ENCODE results near the gene S100PBP.

The S100PBP gene

DNA sequence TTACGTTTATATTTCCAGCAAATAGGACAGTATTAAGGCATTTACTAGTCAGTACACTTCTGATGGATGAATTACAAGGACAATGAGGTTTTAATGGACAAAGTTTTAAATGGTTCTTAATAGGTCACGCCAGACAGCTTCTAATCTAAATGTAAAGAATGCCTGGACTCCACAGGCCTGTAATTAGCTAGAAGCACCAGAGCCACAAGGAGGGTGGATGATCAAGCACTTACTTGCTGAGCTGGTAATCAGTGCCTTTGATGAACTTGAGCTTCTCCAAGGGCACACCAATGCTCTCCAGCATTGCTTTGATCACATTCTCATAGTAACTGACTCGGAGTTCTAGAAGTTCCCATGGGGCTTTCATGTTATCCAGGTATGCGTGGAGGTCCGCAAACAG, 7.1 kb upstream of the S100PBP start:
- Histone ChIP-seq H2BK15ac (ENCODE audit: low read depth, poor library complexity, severe bottlenecking) (no peak overlapping the region), H3K79me1 (replicated peaks; ENCODE audit: low read length, poor library complexity, severe bottlenecking) (peaks cover 19% of the 10 kb centered on the region), H2BK12ac (ENCODE audit: low read length in 2 of 2) (no peak overlapping the region), H3K4me2 (ENCODE audit: low read length, poor library complexity, severe bottlenecking) (no peak overlapping the region), H4K8ac (ENCODE audit: low read length) (no peak overlapping the region), H3K4ac (ENCODE audit: low read depth in 1 of 2, low read length in 2 of 2) (no peak overlapping the region), H3K4me1 (ENCODE audit: control insufficient read depth, insufficient read depth, low read depth, low read length) (peaks cover 4% of the 10 kb centered on the region), H3K9ac (ENCODE audit: low read length) (no peak overlapping the region), H3K18ac (ENCODE audit: low read depth in 1 of 2, low read length in 2 of 2) (no peak overlapping the region), H3K36me3 (ENCODE audit: control insufficient read depth in 1 of 2, insufficient read depth in 2 of 2, low read depth in 1 of 2, low read length in 2 of 2) (peaks cover 33 to 55% of the 10 kb centered on the region in 2 experiments), H2AFZ (ENCODE audit: low read depth, low read length) (no peak overlapping the region), H3K27ac (ENCODE audit: low read length, poor library complexity, severe bottlenecking) (no peak overlapping the region), H4K91ac (ENCODE audit: low read length) (no peak overlapping the region), H3K9me3 (ENCODE audit: control insufficient read depth, low read length) (no peaks in the 10 kb centered on the region), H2BK120ac (ENCODE audit: low read depth, low read length) (no peak overlapping the region), H3K4me3 (ENCODE audit: insufficient read depth in 1 of 2, low read depth in 1 of 2, low read length in 2 of 2) (no peak overlapping the region), H3K27me3 (ENCODE audit: control insufficient read depth in 1 of 2, insufficient read depth in 1 of 2, low read length in 2 of 2) (no peaks in the 10 kb centered on the region), H2AK5ac (ENCODE audit: low read length, severe bottlenecking) (no peak overlapping the region), H3K14ac (ENCODE audit: low read length in 2 of 2) (no peak overlapping the region), H3K23ac (ENCODE audit: low read length in 2 of 2) (no peak overlapping the region), H2BK5ac (ENCODE audit: low read depth, low read length, poor library complexity, severe bottlenecking) (peak overlapping the region; percentile 19)
- DNase-seq = no peak
- 94% methylated on average over 4 of the region's 5 CpGs for WGBS

DNA sequence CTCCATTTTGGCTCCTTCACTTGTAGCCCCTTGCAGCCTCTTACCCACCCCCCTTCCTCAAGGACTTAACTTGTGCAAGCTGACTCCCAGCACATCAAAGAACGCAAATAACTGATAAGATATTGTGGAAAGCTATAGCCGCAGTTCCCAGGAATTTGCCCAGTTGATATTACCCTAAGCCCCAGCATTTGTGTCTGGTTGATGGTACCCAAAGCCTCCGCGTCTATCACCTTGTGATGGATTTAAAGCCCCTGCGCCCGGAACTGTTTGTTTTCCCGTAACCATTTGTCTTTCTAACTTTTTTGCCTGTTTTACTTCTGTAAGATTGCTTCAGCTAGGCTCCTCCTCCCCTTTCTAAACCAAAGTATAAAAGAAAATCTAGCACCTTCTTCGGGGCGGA, 6.2 kb upstream of the S100PBP start:
- no peak overlapping the region for H3K23ac ChIP-seq (ENCODE audit: low read length in 2 of 2)
- H2AFZ ChIP-seq (ENCODE audit: low read depth, low read length) = no peak overlapping the region
- H4K91ac ChIP-seq (ENCODE audit: low read length) = no peak overlapping the region
- no peak overlapping the region for H3K27ac ChIP-seq (ENCODE audit: low read length, poor library complexity, severe bottlenecking)
- no peak overlapping the region for H2BK12ac ChIP-seq (ENCODE audit: low read length in 2 of 2)
- no peaks in the 10 kb centered on the region for H3K27me3 ChIP-seq (ENCODE audit: control insufficient read depth in 1 of 2, insufficient read depth in 1 of 2, low read length in 2 of 2)
- H3K9ac ChIP-seq (ENCODE audit: low read length) = no peak overlapping the region
- no peak overlapping the region for H2BK120ac ChIP-seq (ENCODE audit: low read depth, low read length)
- H4K8ac ChIP-seq (ENCODE audit: low read length) = no peak overlapping the region
- DNase-seq = no peak
- H3K4me3 ChIP-seq (ENCODE audit: insufficient read depth in 1 of 2, low read depth in 1 of 2, low read length in 2 of 2) = no peak overlapping the region
- H3K4me2 ChIP-seq (ENCODE audit: low read length, poor library complexity, severe bottlenecking) = no peak overlapping the region
- H2BK5ac ChIP-seq (ENCODE audit: low read depth, low read length, poor library complexity, severe bottlenecking) = no peak overlapping the region
- no peak overlapping the region for H3K4ac ChIP-seq (ENCODE audit: low read depth in 1 of 2, low read length in 2 of 2)
- 83% methylated on average over 9 of the region's 9 CpGs for WGBS
- H3K79me1 ChIP-seq (replicated peaks; ENCODE audit: low read length, poor library complexity, severe bottlenecking) = peaks cover 17% of the 10 kb centered on the region
- no peak overlapping the region for H3K18ac ChIP-seq (ENCODE audit: low read depth in 1 of 2, low read length in 2 of 2)
- no peaks in the 10 kb centered on the region for H3K9me3 ChIP-seq (ENCODE audit: control insufficient read depth, low read length)
- H2AK5ac ChIP-seq (ENCODE audit: low read length, severe bottlenecking) = no peak overlapping the region
- no peak overlapping the region for H3K14ac ChIP-seq (ENCODE audit: low read length in 2 of 2)
- no peak overlapping the region for H2BK15ac ChIP-seq (ENCODE audit: low read depth, poor library complexity, severe bottlenecking)
- H3K36me3 ChIP-seq (ENCODE audit: control insufficient read depth in 1 of 2, insufficient read depth in 2 of 2, low read depth in 1 of 2, low read length in 2 of 2) = peaks cover 31 to 50% of the 10 kb centered on the region in 2 experiments
- H3K4me1 ChIP-seq (ENCODE audit: control insufficient read depth, insufficient read depth, low read depth, low read length) = peaks cover 4% of the 10 kb centered on the region

DNA sequence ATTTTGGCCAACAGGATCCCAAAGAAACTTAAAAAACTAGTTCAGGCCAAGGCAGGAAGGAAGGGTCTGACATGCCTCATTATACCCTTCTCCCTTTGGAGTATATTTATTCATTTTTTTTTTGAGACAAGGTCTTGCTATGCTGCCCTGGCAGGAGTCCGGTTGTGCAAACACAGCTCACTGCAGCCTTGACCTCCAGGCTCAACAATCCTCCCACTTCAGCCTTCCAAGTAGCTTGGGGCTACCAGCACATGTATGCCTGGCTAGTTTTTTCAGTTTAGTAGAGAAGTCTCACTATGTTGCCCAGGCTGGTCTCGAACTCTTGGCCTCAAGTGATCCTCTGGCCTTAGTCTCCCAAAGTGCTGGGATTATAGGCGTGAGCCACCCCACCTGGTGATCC, 5.5 kb upstream of the S100PBP start:
- H2BK5ac ChIP-seq (ENCODE audit: low read depth, low read length, poor library complexity, severe bottlenecking) = no peak overlapping the region
- DNase-seq = no peak
- no peak overlapping the region for H2AK5ac ChIP-seq (ENCODE audit: low read length, severe bottlenecking)
- no peak overlapping the region for H4K91ac ChIP-seq (ENCODE audit: low read length)
- no peak overlapping the region for H3K4me2 ChIP-seq (ENCODE audit: low read length, poor library complexity, severe bottlenecking)
- H2BK15ac ChIP-seq (ENCODE audit: low read depth, poor library complexity, severe bottlenecking) = no peak overlapping the region
- peaks cover 27 to 44% of the 10 kb centered on the region in 2 experiments for H3K36me3 ChIP-seq (ENCODE audit: control insufficient read depth in 1 of 2, insufficient read depth in 2 of 2, low read depth in 1 of 2, low read length in 2 of 2)
- H3K18ac ChIP-seq (ENCODE audit: low read depth in 1 of 2, low read length in 2 of 2) = no peak overlapping the region
- H3K4ac ChIP-seq (ENCODE audit: low read depth in 1 of 2, low read length in 2 of 2) = no peak overlapping the region
- peaks cover 13% of the 10 kb centered on the region for H3K79me1 ChIP-seq (replicated peaks; ENCODE audit: low read length, poor library complexity, severe bottlenecking)
- H3K27ac ChIP-seq (ENCODE audit: low read length, poor library complexity, severe bottlenecking) = no peak overlapping the region
- H3K9me3 ChIP-seq (ENCODE audit: control insufficient read depth, low read length) = no peaks in the 10 kb centered on the region
- no peak overlapping the region for H2BK12ac ChIP-seq (ENCODE audit: low read length in 2 of 2)
- peaks cover 4% of the 10 kb centered on the region for H3K4me1 ChIP-seq (ENCODE audit: control insufficient read depth, insufficient read depth, low read depth, low read length)
- no peak overlapping the region for H3K23ac ChIP-seq (ENCODE audit: low read length in 2 of 2)
- H2AFZ ChIP-seq (ENCODE audit: low read depth, low read length) = no peak overlapping the region
- no peak overlapping the region for H3K4me3 ChIP-seq (ENCODE audit: insufficient read depth in 1 of 2, low read depth in 1 of 2, low read length in 2 of 2)
- H4K8ac ChIP-seq (ENCODE audit: low read length) = no peak overlapping the region
- no peak overlapping the region for H3K9ac ChIP-seq (ENCODE audit: low read length)
- WGBS = 100% methylated on average over 3 of the region's 3 CpGs
- no peak overlapping the region for H2BK120ac ChIP-seq (ENCODE audit: low read depth, low read length)
- no peak overlapping the region for H3K14ac ChIP-seq (ENCODE audit: low read length in 2 of 2)
- no peaks in the 10 kb centered on the region for H3K27me3 ChIP-seq (ENCODE audit: control insufficient read depth in 1 of 2, insufficient read depth in 1 of 2, low read length in 2 of 2)

DNA sequence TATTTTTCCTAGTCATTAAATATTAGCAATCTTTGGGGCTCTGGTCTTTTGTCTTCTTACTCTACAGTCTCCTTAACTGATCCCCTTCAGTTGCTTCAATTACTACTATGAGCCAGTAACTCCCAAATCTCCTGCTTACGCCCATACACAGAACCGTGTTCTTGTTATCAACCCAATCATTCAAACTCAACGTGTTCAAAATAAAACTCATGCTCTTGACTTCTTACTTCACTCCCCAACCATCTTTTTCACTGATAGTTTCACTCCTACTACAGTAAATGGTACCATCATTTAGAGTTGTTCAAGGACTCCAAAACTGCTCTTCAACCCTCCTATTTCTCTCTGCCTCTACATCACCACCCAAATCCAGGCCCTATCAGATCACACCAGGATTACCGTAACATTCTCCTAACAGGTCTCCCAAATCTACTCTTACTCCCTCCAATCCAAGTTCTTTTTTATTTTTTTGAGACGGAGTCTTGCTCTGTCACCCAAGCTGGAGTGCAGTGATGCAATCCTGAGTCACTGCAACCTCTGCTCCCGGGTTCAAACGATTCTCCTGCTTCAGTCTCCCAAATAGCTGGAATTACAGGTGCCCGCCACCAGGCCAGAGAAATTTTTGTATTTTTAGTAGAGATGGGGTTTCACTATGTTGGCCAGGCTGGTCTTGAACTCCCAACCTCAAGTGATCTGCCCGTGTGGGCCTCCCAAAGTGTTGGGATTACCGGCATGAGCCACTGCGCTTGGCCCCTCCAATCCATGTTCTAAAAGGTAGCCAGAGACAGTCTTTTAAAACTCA, 3.3 kb upstream of the S100PBP start:
- Histone ChIP-seq H2BK12ac (ENCODE audit: low read length in 2 of 2) (no peak overlapping the region), H3K9me3 (ENCODE audit: control insufficient read depth, low read length) (no peaks in the 10 kb centered on the region), H2AK5ac (ENCODE audit: low read length, severe bottlenecking) (no peak overlapping the region), H3K18ac (ENCODE audit: low read depth in 1 of 2, low read length in 2 of 2) (no peak overlapping the region), H3K4me1 (ENCODE audit: control insufficient read depth, insufficient read depth, low read depth, low read length) (peaks cover 8% of the 10 kb centered on the region), H4K91ac (ENCODE audit: low read length) (no peak overlapping the region), H2AFZ (ENCODE audit: low read depth, low read length) (no peak overlapping the region), H3K79me1 (replicated peaks; ENCODE audit: low read length, poor library complexity, severe bottlenecking) (peaks cover 10% of the 10 kb centered on the region), H3K14ac (ENCODE audit: low read length in 2 of 2) (no peak overlapping the region), H3K4me3 (ENCODE audit: insufficient read depth in 1 of 2, low read depth in 1 of 2, low read length in 2 of 2) (peak overlapping the region in 1 of 2 experiments; percentile 39), H2BK120ac (ENCODE audit: low read depth, low read length) (no peak overlapping the region), H3K36me3 (ENCODE audit: control insufficient read depth in 1 of 2, insufficient read depth in 2 of 2, low read depth in 1 of 2, low read length in 2 of 2) (peaks cover 12 to 24% of the 10 kb centered on the region in 2 experiments), H3K27me3 (ENCODE audit: control insufficient read depth in 1 of 2, insufficient read depth in 1 of 2, low read length in 2 of 2) (no peaks in the 10 kb centered on the region), H3K27ac (ENCODE audit: low read length, poor library complexity, severe bottlenecking) (no peak overlapping the region), H3K23ac (ENCODE audit: low read length in 2 of 2) (no peak overlapping the region), H2BK15ac (ENCODE audit: low read depth, poor library complexity, severe bottlenecking) (no peak overlapping the region), H3K4me2 (ENCODE audit: low read length, poor library complexity, severe bottlenecking) (no peak overlapping the region), H2BK5ac (ENCODE audit: low read depth, low read length, poor library complexity, severe bottlenecking) (no peak overlapping the region), H3K9ac (ENCODE audit: low read length) (peak overlapping the region; percentile 33), H3K4ac (ENCODE audit: low read depth in 1 of 2, low read length in 2 of 2) (no peak overlapping the region), H4K8ac (ENCODE audit: low read length) (no peak overlapping the region)
- WGBS = 79% methylated on average over 11 of the region's 11 CpGs
- DNase-seq = peak; percentile 34
